Stimulated activated CD4-positive, alpha-beta T cell treated with anti-CD3 and anti-CD28 coated beads, Interleukin-1b, Interleukin-23, amount 100 ng/mL, for 48 hours (primary cell): ENCODE results near the gene SLC16A12.
"Not testable (repeated sequence)": the region's sequence is repeated elsewhere in the genome, so short reads cannot be mapped to it uniquely, and the experiment has no call there.

ENCODE experiments used
- DNase-seq: peaks from one replicate; pipeline ENCODE4 v3.0.0-alpha.2; 2020

The SLC16A12 gene

GRCh38 chr10:89468191-89468965, 67.0 kb downstream of the SLC16A12 start:
- DNase-seq, result no peak

GRCh38 chr10:89466599-89467035, 68.8 kb downstream of the SLC16A12 start:
- no peak for DNase-seq

- no peak for DNase-seq
These were observed 70.2 kb downstream of the SLC16A12 start for GRCh38 chr10:89465196-89465595.

- no peak for DNase-seq
These were observed 71.4 kb downstream of the SLC16A12 start for GRCh38 chr10:89463846-89464537.

GRCh38 chr10:89458784-89459183, 76.6 kb downstream of the SLC16A12 start:
- DNase-seq, result no peak

GRCh38 chr10:89458291-89458690, 77.1 kb downstream of the SLC16A12 start:
- no peak for DNase-seq

GRCh38 chr10:89454561-89455347, 80.6 kb downstream of the SLC16A12 start:
- no peak for DNase-seq

GRCh38 chr10:89452193-89452592, 83.2 kb downstream of the SLC16A12 start:
- no peak for DNase-seq

GRCh38 chr10:89450901-89451300, 84.5 kb downstream of the SLC16A12 start:
- no peak for DNase-seq

- not testable (repeated sequence) for DNase-seq
These were observed 90.6 kb downstream of the SLC16A12 start for GRCh38 chr10:89444819-89445218.

GRCh38 chr10:89442289-89442688, 93.1 kb downstream of the SLC16A12 start:
- DNase-seq, result no peak

- DNase-seq, result no peak
These were observed 95.0 kb downstream of the SLC16A12 start for GRCh38 chr10:89440226-89441009.

- no peak for DNase-seq
These were observed 96.9 kb downstream of the SLC16A12 start for GRCh38 chr10:89438525-89438924.

- DNase-seq, result no peak
These were observed 103.4 kb downstream of the SLC16A12 start for GRCh38 chr10:89431977-89432376.

- no peak for DNase-seq
These were observed 106.5 kb downstream of the SLC16A12 start for GRCh38 chr10:89428877-89429276.

GRCh38 chr10:89427629-89428028, 107.8 kb downstream of the SLC16A12 start:
- no peak for DNase-seq

GRCh38 chr10:89426230-89426868, 109.0 kb downstream of the SLC16A12 start:
- no peak for DNase-seq

- no peak for DNase-seq
These were observed 110.4 kb downstream of the SLC16A12 start for GRCh38 chr10:89425000-89425399.

GRCh38 chr10:89421018-89421476, 114.3 kb downstream of the SLC16A12 start:
- DNase-seq, result no peak

GRCh38 chr10:89419548-89419947, 115.8 kb downstream of the SLC16A12 start:
- DNase-seq, result no peak

- DNase-seq, result no peak
These were observed 118.9 kb downstream of the SLC16A12 start for GRCh38 chr10:89416465-89416864.
